Esophagus squamous epithelium (tissue), 4 donors: ENCODE measurements around the gene NALF2.

Experiments used
- POLR2A ChIP-seq, 4 donors: fragments of 450-650 bp; IDR thresholded peaks; one replicate each; pipeline ENCODE4 v1.6.1; 2017; ENCODE audit warnings: antibody characterized with exemption in 4 of 4, mild to moderate bottlenecking in 4 of 4, moderate library complexity in 3 of 4
- TF ChIP-seq, protein P1 (sequence below), 6 experiments: fragments of 450-650 bp in 4 of 6; fragments of 200-600 bp in 2 of 6; sonication (generic) in 2 of 6; IDR thresholded peaks; one replicate each; pipeline ENCODE4 v1.5.1; 2016 to 2019; ENCODE audit warnings: antibody characterized with exemption in 6 of 6, mild to moderate bottlenecking in 4 of 6, moderate library complexity in 4 of 6

DNA sequence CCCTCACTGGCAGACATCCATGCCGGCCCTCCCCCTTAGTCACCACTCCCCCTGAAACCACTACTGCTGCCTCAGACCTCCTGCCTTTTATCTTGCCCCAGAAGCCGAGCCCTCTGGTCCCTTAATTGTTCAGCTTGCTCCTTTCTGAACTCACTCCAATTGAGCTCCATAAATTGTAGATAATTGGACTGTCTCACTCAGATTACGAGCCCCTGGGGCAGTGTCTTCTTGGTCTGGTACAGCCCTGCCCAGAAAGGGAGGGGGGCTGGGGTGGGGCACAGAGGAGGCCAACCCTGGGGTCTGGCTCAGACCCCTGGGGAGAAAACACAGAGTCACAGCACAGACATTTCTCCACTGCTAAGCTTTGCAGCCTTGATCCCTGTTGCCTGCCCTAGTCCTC lies 39.4 kb downstream of the NALF2 start:
- TF ChIP-seq, protein P1, sequence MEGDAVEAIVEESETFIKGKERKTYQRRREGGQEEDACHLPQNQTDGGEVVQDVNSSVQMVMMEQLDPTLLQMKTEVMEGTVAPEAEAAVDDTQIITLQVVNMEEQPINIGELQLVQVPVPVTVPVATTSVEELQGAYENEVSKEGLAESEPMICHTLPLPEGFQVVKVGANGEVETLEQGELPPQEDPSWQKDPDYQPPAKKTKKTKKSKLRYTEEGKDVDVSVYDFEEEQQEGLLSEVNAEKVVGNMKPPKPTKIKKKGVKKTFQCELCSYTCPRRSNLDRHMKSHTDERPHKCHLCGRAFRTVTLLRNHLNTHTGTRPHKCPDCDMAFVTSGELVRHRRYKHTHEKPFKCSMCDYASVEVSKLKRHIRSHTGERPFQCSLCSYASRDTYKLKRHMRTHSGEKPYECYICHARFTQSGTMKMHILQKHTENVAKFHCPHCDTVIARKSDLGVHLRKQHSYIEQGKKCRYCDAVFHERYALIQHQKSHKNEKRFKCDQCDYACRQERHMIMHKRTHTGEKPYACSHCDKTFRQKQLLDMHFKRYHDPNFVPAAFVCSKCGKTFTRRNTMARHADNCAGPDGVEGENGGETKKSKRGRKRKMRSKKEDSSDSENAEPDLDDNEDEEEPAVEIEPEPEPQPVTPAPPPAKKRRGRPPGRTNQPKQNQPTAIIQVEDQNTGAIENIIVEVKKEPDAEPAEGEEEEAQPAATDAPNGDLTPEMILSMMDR (IDR thresholded peaks at IDR 0.05): no peak
- no peak for TF ChIP-seq POLR2A (IDR thresholded peaks at IDR 0.05)
